NCI-H524 (cell line): Measurements from ENCODE around the gene NANOS2.
A peak's percentile ranks its signal among the peaks of the same experiment; 100 is the strongest.

Experiments used
- DNase-seq, 2 experiments: peaks; one replicate each; lab custom pipeline; 2025; lab: John Stamatoyannopoulos, UW

NANOS2 gene

GRCh38 chr19:45895519-45895972, 19.0 kb downstream of the NANOS2 start:
- DNase-seq = no peak

GRCh38 chr19:45890877-45891276, 23.7 kb downstream of the NANOS2 start:
- no peak for DNase-seq

- no peak for DNase-seq
Measured at GRCh38 chr19:45889210-45889885, 25.2 kb downstream of the NANOS2 start.

DNA sequence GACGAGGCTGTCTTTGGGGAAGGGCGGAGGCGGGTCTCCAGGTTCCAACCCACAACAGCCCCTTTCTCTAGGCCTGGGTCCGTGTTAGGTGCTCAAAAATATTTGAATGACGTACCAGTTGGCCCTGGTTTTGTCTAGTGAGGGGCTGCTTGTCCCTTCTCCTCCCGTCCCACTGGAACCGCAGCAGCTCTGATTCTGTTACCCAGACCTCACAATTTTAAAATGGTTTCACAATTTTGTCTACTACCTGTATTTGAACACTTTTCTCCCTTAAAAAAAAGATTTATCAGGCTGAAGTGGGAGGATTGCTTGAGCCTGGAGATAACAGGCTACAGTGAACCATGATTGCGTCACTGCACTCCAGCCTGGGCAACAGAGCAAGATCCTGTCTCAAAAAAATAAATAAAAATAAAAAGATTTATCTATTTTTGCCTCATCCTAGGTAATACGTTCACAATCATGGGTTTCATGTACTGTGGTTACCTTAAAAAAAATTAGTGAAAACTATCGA, 27.3 kb downstream of the NANOS2 start:
- no peak for DNase-seq

- DNase-seq = peak; percentile 80 to 83
Measured at GRCh38 chr19:45886427-45887199, 28.0 kb downstream of the NANOS2 start.

DNA sequence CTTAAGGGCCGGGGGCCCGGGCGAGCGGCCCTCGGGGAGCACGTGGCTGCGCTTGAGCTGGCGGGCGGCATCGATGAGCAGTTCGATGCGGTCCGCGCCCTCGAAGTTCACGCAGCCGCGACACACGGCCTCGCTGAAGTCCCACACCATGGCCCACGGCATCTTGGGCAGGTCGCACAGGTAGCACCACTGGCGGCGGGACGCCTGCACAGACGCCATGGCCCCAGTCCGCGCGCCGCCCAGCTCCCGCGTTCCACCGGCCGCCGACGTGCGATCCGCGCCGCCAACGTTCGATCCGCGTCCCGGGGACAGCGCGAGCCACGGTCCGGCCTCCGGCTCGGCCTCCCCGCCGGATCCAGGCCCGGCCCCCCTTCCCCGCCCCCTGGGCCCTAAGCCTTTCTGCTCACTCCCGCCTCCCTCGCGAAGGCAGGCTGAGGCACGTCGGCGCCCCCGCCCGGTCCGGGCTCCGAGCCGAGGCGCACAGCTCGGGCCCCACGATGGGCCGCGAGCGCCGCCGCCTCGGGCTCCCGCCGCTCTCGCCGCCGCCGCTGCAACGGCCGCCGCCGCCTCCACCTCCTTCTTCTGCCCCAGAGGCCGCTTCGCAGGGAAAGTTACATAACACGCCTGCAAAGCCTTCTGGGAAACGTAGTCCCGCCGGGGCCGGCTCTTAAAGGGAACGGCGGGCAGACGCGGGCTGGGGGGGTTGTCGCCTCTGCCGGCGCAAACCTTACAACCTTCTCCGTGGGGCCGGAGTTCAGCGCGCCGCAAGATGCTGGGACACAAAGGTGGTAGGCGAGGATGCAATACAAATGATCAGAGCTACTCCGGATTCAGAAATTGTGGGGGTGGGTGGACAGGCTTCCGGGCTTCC, 28.8 kb downstream of the NANOS2 start, which contains the start of gene IRF2BP1:
IRF2BP1 (minus strand) TSS at position 586 of the 871 bp plus-strand sequence; CDS start at position 219, 367 bp downstream.
- DNase-seq = peak; percentile 74 to 85

DNA sequence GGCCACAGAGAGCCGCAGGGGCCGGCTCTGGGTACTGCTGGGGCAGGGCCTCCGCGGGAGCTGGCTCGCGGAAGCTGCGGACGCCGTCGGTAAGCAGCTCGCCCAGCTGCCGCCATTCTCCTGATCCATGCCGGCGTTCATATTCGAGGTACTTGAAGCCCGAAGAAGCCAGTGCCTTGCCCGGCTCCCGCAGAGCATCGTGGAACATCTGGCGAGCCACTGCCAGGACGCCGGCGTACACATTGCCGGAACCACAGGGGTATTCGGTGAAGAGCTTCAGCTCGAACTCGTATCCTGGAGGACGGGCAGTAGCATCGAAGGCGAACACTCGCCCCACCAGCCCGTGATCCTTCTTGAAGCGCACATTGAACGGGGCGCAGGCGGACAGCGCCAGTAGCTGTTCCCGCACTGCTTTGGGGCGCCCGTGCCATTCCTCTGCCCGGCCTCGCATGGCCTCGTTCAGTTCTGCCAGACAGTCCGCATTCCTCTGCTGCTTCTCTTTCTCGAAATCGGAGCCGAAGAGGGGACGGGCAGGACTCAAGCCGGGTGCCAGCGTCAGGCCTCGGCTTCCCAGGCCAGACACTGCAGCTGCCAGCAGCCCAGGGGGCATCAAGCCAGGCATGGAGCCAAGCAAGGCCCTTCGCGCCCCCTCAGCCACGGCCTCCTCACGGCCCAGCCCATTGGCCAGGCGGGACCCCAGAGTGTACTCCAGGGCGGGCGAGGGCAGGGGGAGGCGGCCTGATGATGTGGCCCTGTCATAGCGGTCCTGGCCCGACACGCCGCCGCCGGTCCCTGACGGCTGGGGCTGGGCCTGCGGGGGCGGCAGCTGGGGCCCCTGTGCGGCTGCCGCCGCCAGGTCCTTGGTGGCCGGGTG, 29.7 kb downstream of the NANOS2 start:
- DNase-seq = peak in 1 of 2 experiments; percentile 23

GRCh38 chr19:45883881-45884681, 30.5 kb downstream of the NANOS2 start:
- no peak for DNase-seq

- DNase-seq = no peak
Measured at GRCh38 chr19:45883586-45883880, 31.0 kb downstream of the NANOS2 start.

- DNase-seq = peak; percentile 43 to 73
Measured at GRCh38 chr19:45882652-45883585, 31.7 kb downstream of the NANOS2 start.

- DNase-seq = peak in 1 of 2 experiments; percentile 41
Measured at GRCh38 chr19:45881909-45882528, 32.6 kb downstream of the NANOS2 start.

DNA sequence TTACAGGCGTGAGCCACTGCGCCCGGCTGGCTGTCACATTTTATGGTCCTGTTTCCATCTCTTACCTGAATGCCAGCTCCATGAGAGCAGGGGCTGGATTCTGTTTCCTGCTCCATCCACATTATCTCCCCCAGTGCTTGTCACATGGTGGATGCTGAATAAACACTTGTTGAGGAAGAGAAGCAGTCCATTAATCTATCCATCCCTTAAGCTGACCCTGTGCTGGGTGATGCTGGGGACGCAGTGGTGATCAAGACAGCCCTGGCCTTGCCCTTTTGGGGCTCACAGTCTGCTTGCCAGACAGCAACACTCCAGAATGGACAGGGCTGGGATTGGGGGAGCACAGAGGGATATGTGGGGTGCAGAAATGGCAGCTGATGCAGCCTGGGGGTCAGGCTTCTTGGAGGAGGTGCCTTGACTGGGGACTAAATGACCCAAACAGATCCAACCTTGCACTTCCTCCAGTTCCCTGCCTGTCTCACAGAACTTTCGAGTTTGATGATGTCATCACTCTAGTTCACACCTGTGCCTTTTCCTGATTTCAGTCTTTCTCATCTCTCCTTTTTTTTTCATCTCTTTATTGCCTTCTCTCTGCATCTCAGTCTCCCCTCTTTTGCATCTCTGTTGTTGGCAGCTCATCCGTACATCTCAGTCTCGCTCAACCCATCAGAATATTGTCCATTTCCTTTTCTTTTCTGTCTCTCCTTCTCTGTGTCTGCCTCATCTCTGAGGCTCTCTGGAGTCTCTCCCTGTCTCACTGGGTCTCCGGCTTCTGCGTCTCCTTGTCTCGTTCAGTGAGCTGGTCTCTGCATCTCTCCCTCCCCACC, 33.3 kb downstream of the NANOS2 start:
- DNase-seq = no peak

GRCh38 chr19:45879971-45880370, 34.6 kb downstream of the NANOS2 start:
- no peak for DNase-seq

DNA sequence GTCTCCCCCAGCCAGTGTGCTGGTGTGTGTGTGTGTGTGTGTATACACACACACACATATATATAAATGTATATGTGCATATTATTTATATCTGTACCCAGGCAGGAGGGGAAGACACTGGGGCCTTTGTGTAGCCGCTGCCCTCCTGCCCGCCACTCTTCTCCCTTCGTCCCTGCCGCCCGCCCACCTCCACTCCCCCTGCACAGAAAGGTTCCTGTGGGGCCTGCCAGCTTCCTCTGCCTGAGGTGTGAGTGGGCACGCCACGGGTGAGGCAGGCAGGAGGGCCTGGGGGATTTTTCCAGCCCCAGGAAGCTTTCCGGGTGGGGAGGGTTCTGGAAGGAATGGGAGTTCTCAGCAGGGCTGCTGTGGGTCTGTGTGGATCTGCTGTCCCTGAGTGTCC, 35.5 kb downstream of the NANOS2 start:
- DNase-seq = no peak

- no peak for DNase-seq
Measured at GRCh38 chr19:45878043-45878794, 36.4 kb downstream of the NANOS2 start.

GRCh38 chr19:45876411-45877197, 38.0 kb downstream of the NANOS2 start:
- DNase-seq = no peak

- no peak for DNase-seq
Measured at GRCh38 chr19:45876161-45876410, 38.5 kb downstream of the NANOS2 start.
